Astrocyte of the hippocampus (primary cell): ENCODE results near the gene HHAT.

Source experiments
- DNase-seq: peaks from one replicate; pipeline ENCODE4 v3.0.0; 2011; ENCODE audit warnings: low read depth, low spot score

Gene HHAT

GRCh38 chr1:210328746-210329503 lies at the start of gene HHAT:
Gene HHAT, plus strand, starts transcription at chr1:210328902. Its CDS starts 20,074 bp downstream, at chr1:210348976.
- DNase-seq: peak; percentile 93

GRCh38 chr1:210280221-210280620 lies 48.5 kb upstream of the HHAT start:
- no peak for DNase-seq

- DNase-seq: no peak
Observed at GRCh38 chr1:210288116-210288515, 40.6 kb upstream of the HHAT start.

GRCh38 chr1:210289248-210289647 lies 39.5 kb upstream of the HHAT start:
- no peak for DNase-seq

GRCh38 chr1:210291081-210291764 lies 37.5 kb upstream of the HHAT start:
- DNase-seq: no peak

- DNase-seq: peak; percentile 52
Observed at GRCh38 chr1:210291786-210292230, 36.9 kb upstream of the HHAT start.

- peak; percentile 60 for DNase-seq
Observed at GRCh38 chr1:210292231-210292871, 36.4 kb upstream of the HHAT start.

- peak; percentile 87 for DNase-seq
Observed at GRCh38 chr1:210293171-210293607, 35.5 kb upstream of the HHAT start.

- peak; percentile 47 for DNase-seq
Observed at GRCh38 chr1:210294999-210295745, 33.5 kb upstream of the HHAT start.

GRCh38 chr1:210296682-210297081 lies 32.0 kb upstream of the HHAT start:
- DNase-seq: no peak

- DNase-seq: no peak
Observed at GRCh38 chr1:210298296-210298695, 30.4 kb upstream of the HHAT start.

GRCh38 chr1:210298936-210299335 lies 29.8 kb upstream of the HHAT start:
- DNase-seq: no peak

- no peak for DNase-seq
Observed at GRCh38 chr1:210299501-210299900, 29.2 kb upstream of the HHAT start.

- no peak for DNase-seq
Observed at GRCh38 chr1:210300923-210301614, 27.6 kb upstream of the HHAT start.

- peak; percentile 77 for DNase-seq
Observed at GRCh38 chr1:210301615-210302000, 27.1 kb upstream of the HHAT start.

GRCh38 chr1:210302501-210302900 lies 26.2 kb upstream of the HHAT start:
- DNase-seq: peak; percentile 7

GRCh38 chr1:210303391-210303790 lies 25.3 kb upstream of the HHAT start:
- DNase-seq: no peak

GRCh38 chr1:210310562-210311153 lies 18.0 kb upstream of the HHAT start:
- no peak for DNase-seq

- no peak for DNase-seq
Observed at GRCh38 chr1:210311726-210312493, 16.8 kb upstream of the HHAT start.

- no peak for DNase-seq
Observed at GRCh38 chr1:210313046-210313595, 15.6 kb upstream of the HHAT start.
